Omental fat pad (tissue), 4 donors: ENCODE data around the gene TRPV2. TPM values are rescaled to one million over a fixed set of nuclear protein-coding genes. Genes with fewer than 3 reads are reported as not detected.
"Not testable (repeated sequence)": the region's sequence is repeated elsewhere in the genome, so short reads cannot be mapped to it uniquely, and the experiment has no call there.

Experiments
- ATAC-seq: fragments of 150-250 bp; one replicate; pipeline ENCODE4 v1.9.1; 2016; ENCODE audit warnings: mild to moderate bottlenecking, moderate library complexity; ENCODE audit not compliant: low FRiP score
- DNase-seq: peaks from one replicate; pipeline ENCODE4 v3.0.0-alpha.2; 2019; ENCODE audit warnings: low spot score
- CTCF ChIP-seq, 3 donors: fragments of 450-650 bp; IDR thresholded peaks; one replicate each; pipeline ENCODE4 v1.5.1; 2016 to 2017; ENCODE audit warnings: antibody characterized with exemption in 3 of 3, mild to moderate bottlenecking in 3 of 3, moderate library complexity in 2 of 3
- total RNA-seq, 4 donors: library from RNA; depleted of rRNA; stranded (reverse); fragments of >200 nt; gene quantifications; one replicate each; pipeline ENCODE4 v1.1.0, GENCODE V29; 2016

Gene TRPV2
- total RNA-seq, 4 donors from 2014 or later = 12.1 to 47.6 (median 28.9) TPM

- TF ChIP-seq CTCF (IDR thresholded peaks at IDR 0.05) = no peak
- ATAC-seq = no peak
- no peak for DNase-seq
These were observed 24.0 kb downstream of the TRPV2 start for GRCh38 chr17:16439303-16439791.

- TF ChIP-seq CTCF (IDR thresholded peaks at IDR 0.05) = no peak
- DNase-seq (no peak), ATAC-seq (no peak)
These were observed 24.5 kb downstream of the TRPV2 start for GRCh38 chr17:16439811-16440351.

DNA sequence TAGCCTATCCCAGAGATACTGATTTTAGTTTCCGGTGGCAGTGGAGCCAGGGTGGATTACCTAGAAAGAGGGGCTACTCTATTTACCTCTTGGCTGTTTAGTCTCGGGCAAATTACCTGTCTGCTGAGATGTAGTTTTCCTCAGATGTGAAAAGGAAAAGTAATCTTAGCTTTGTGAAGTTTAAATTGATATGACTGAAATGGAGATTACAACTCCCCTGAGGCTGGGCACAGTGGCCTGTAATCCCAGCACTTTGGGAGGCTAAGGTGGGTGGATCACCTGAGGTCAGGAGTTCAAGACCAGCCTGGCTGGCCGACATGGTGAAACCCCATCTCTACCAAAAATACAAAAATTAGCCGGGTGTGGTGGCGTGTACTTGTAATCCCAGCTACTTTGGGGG, 25.0 kb downstream of the TRPV2 start:
- not testable (repeated sequence) for ATAC-seq, DNase-seq

GRCh38 chr17:16440901-16441629, 25.7 kb downstream of the TRPV2 start:
- no peak for TF ChIP-seq CTCF (IDR thresholded peaks at IDR 0.05)
- ATAC-seq = no peak
- DNase-seq = no peak

GRCh38 chr17:16442141-16442540, 26.8 kb downstream of the TRPV2 start:
- DNase-seq (no peak), ATAC-seq (no peak)
- TF ChIP-seq CTCF (IDR thresholded peaks at IDR 0.05) = no peak

DNA sequence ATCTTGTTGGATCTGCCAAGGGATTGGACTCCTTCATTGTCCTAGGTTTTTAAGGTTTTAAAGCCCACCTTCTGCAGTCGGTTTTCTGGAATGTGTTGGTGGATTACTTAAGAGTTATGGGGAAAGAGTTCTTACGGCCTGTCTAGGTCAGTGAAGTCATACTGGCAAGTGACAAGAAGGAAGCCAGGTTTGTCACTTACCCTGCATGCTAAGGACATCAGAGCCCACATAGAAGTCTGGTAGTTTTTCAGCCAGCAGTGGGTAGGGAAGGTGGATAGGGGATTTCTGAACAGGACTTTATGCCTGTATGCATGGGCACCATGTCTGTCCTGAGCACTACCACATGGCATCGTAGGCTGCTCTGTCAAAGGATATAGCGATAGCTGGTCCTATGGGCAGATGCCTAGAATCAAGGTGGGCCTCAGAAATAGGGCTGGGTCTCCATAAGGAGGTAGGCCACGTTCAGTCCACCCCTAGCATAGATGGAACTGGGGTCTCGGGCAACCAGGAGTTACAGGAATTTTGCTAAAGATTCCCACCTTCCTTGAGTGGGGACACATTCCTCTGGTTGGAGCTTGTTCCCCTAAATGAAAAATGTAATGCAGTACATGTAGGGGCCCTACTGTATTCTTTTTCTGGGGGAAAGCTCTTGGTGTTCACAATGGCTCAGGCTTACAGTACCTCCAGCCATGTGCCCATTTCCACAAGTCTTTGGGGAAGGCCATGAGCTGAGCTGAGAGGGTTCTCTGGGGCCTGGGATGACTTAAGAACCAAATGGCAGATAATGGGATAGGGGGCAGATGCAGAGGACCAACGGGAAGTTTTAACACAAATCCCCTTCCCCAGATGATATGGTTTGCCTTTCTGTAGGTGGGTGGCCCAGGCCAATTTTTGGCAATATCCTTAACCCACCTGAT, 27.5 kb downstream of the TRPV2 start:
- DNase-seq (no peak), ATAC-seq (no peak)
- TF ChIP-seq CTCF (IDR thresholded peaks at IDR 0.05) = no peak

- no peak for TF ChIP-seq CTCF (IDR thresholded peaks at IDR 0.05)
- ATAC-seq (no peak), DNase-seq (no peak)
These were observed 28.3 kb downstream of the TRPV2 start for GRCh38 chr17:16443511-16444257.
